SK-N-SH (cell line): Measurements from ENCODE around the gene SEMA4D.

Source experiments
- EP300 ChIP-seq, 2 experiments: IDR thresholded peaks; 2 replicates each; pipeline versions ENCODE4 v1.4.0 to v1.6.1; 2012; ENCODE audit warnings: borderline replicate concordance in 1 of 2, low read depth in 1 of 2, low read length in 1 of 2
- FOXJ3 ChIP-seq: sonication (generic); formaldehyde crosslinking; IDR thresholded peaks from 2 replicates; pipeline ENCODE4 v1.5.1; 2020; ENCODE audit warnings: mild to moderate bottlenecking, missing genetic modification reagents
- GATA2 ChIP-seq: sonication (generic); formaldehyde crosslinking; IDR thresholded peaks from 2 replicates; pipeline ENCODE4 v1.5.0; 2020; ENCODE audit warnings: mild to moderate bottlenecking, missing genetic modification reagents
- NFIC ChIP-seq: IDR thresholded peaks from 2 replicates; pipeline ENCODE4 v1.4.0; 2012; ENCODE audit warnings: borderline replicate concordance
- TEAD4 ChIP-seq: IDR thresholded peaks from 2 replicates; pipeline ENCODE4 v1.4.0; 2012; ENCODE audit warnings: mild to moderate bottlenecking, borderline replicate concordance; ENCODE audit not compliant: insufficient read depth
- USF2 ChIP-seq: fragments of 150-350 bp; IDR thresholded peaks from 2 replicates; pipeline ENCODE4 v1.6.1; 2017; ENCODE audit warnings: antibody characterized with exemption, low read length, low read depth, borderline replicate concordance
- TF ChIP-seq, protein P1 (sequence below): fragments of 200-600 bp; sonication (generic); IDR thresholded peaks from 2 replicates; pipeline ENCODE4 v1.6.1; 2017; ENCODE audit warnings: antibody characterized with exemption, mild to moderate bottlenecking, moderate library complexity

DNA sequence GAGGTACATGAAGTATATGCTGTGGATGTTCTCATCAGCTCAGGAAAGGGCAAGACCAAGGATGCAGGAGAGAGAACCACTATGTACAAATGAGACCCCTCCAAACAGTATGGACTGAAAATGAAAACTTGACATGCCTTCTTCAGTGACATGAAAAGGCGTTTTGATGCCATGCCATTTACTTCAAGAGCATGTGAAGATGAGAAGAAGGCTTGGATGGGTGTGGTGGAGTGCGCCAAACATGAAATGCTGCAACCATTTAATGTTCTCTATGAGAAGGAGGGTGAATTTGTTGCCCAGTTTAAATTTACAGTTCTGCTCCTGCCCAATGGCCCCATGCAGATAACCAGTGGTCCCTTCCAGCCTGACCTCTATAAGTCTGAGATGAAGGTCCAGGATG, 47.7 kb downstream of the SEMA4D start:
- TF ChIP-seq USF2 (no peak), FOXJ3 (no peak), GATA2 (CRISPR knock-in tag) (no peak), TEAD4 (no peak), EP300 (IDR thresholded peaks at IDR 0.05; ENCODE audit: borderline replicate concordance in 1 of 2, low read depth in 1 of 2, low read length in 1 of 2) (no peak), NFIC (no peak)
- TF ChIP-seq, protein P1, sequence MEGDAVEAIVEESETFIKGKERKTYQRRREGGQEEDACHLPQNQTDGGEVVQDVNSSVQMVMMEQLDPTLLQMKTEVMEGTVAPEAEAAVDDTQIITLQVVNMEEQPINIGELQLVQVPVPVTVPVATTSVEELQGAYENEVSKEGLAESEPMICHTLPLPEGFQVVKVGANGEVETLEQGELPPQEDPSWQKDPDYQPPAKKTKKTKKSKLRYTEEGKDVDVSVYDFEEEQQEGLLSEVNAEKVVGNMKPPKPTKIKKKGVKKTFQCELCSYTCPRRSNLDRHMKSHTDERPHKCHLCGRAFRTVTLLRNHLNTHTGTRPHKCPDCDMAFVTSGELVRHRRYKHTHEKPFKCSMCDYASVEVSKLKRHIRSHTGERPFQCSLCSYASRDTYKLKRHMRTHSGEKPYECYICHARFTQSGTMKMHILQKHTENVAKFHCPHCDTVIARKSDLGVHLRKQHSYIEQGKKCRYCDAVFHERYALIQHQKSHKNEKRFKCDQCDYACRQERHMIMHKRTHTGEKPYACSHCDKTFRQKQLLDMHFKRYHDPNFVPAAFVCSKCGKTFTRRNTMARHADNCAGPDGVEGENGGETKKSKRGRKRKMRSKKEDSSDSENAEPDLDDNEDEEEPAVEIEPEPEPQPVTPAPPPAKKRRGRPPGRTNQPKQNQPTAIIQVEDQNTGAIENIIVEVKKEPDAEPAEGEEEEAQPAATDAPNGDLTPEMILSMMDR, result no peak
